A549 (cell line): Measurements from ENCODE around the gene CCR1. TPM values are rescaled to one million over a fixed set of nuclear protein-coding genes. Genes with fewer than 3 reads are reported as not detected.

ENCODE experiments used
- ATAC-seq, 2 experiments: fragments of 200-7000 bp in 1 of 2; fragments of >200 bp in 1 of 2; cut with Nextera tagmentation in 1 of 2; cut with Tn5 transposase in 1 of 2; 3 replicates each; pipeline versions ENCODE4 v1.8.0 to v1.9.1; 2018 to 2020; ENCODE audit warnings: mild to moderate bottlenecking in 1 of 2, moderate library complexity in 1 of 2
- CTCF ChIA-PET: fragments of 300-600 bp; sonication (Branson Sonifier 250); formaldehyde crosslinking; extraction: SDS; loops from one replicate; lab custom pipeline; 2021; ENCODE audit warnings: antibody characterized with exemption, inconsistent platforms; lab: Yijun Ruan, JAX
- POLR2A ChIA-PET: fragments of 350-600 bp; formaldehyde crosslinking; extraction: SDS; loops from one replicate; lab custom pipeline; 2021; ENCODE audit warnings: antibody characterized with exemption, inconsistent platforms; lab: Yijun Ruan, JAX
- DNase-seq, 2 experiments: peaks; one replicate each; pipeline versions ENCODE4 v3.0.0 to v3.0.0-alpha.2; 2011 to 2016; ENCODE audit warnings: low read depth in 1 of 2, low spot score in 1 of 2
- FAIRE-seq: peaks from 2 replicates; lab custom pipeline; 2011; peaks lifted over from hg19 to GRCh38; lab: Jason Lieb, UNC
- H3K27ac ChIP-seq, 2 experiments: fragments of >200 bp; sonication (Bioruptor Twin); formaldehyde crosslinking; 3 replicates each; pipeline ENCODE4 v1.5.1; 2016 to 2017
- H3K4me1 ChIP-seq: fragments of >200 bp; sonication (Bioruptor Twin); formaldehyde crosslinking; 3 replicates; pipeline ENCODE4 v1.6.1; 2016
- H3K4me2 ChIP-seq: fragments of >200 bp; sonication (Bioruptor Twin); formaldehyde crosslinking; 3 replicates; pipeline ENCODE4 v1.6.1; 2016
- H3K4me3 ChIP-seq: fragments of >200 bp; sonication (Bioruptor Twin); formaldehyde crosslinking; 3 replicates; pipeline ENCODE4 v1.5.1; 2016
- H3K9me3 ChIP-seq: fragments of >200 bp; sonication (Bioruptor Twin); formaldehyde crosslinking; 3 replicates; pipeline ENCODE4 v1.6.1; 2016
- BHLHE40 ChIP-seq: IDR thresholded peaks from 2 replicates; pipeline ENCODE4 v1.6.1; 2012; ENCODE audit warnings: low read depth, low read length, inconsistent platforms
- CEBPB ChIP-seq, 2 experiments: fragments of >200 bp in 1 of 2; sonication (Bioruptor Twin) in 1 of 2; formaldehyde crosslinking in 1 of 2; IDR thresholded peaks; 2 replicates each; pipeline ENCODE4 v1.6.1; 2012 to 2016
- EP300 ChIP-seq, 2 experiments: fragments of >200 bp; sonication (Bioruptor Twin); formaldehyde crosslinking; IDR thresholded peaks; 2 replicates in 1 of 2; 3 replicates in 1 of 2; pipeline ENCODE4 v1.6.1; 2016 to 2017
- HDAC2 ChIP-seq: fragments of 200-600 bp; sonication (generic); IDR thresholded peaks from 2 replicates; pipeline ENCODE4 v1.6.1; 2016
- JUN ChIP-seq, 2 experiments: fragments of >200 bp; sonication (Bioruptor Twin); formaldehyde crosslinking; IDR thresholded peaks; 2 replicates in 1 of 2; 3 replicates in 1 of 2; pipeline ENCODE4 v1.6.1; 2016 to 2017
- KDM5A ChIP-seq: fragments of 200-600 bp; sonication (generic); IDR thresholded peaks from 2 replicates; pipeline ENCODE4 v1.6.1; 2016; ENCODE audit warnings: antibody characterized with exemption, mild to moderate bottlenecking
- MYC ChIP-seq: IDR thresholded peaks from 2 replicates; pipeline ENCODE4 v1.6.1; 2012; ENCODE audit warnings: mild to moderate bottlenecking, inconsistent platforms, low read length, improper control_type of control experiment, borderline replicate concordance
- NFE2L2 ChIP-seq: fragments of 150-350 bp; conservative IDR thresholded peaks from 2 replicates; pipeline ENCODE4 v1.6.1; 2014; ENCODE audit warnings: low read length
- NPAS2 ChIP-seq: fragments of 250-450 bp; sonication (Bioruptor Pico); IDR thresholded peaks from 2 replicates; pipeline ENCODE4 v1.8.0; 2022; ENCODE audit warnings: mild to moderate bottlenecking, moderate library complexity, borderline replicate concordance
- RAD21 ChIP-seq, 2 experiments: fragments of >200 bp in 1 of 2; sonication (Bioruptor Twin) in 1 of 2; formaldehyde crosslinking in 1 of 2; IDR thresholded peaks in 1 of 2; conservative IDR thresholded peaks in 1 of 2; 2 replicates in 1 of 2; 3 replicates in 1 of 2; pipeline ENCODE4 v1.6.1; 2012 to 2018; ENCODE audit warnings: inconsistent platforms in 1 of 2
- RCOR1 ChIP-seq: fragments of 150-350 bp; IDR thresholded peaks from 2 replicates; pipeline ENCODE4 v1.6.1; 2014; ENCODE audit warnings: antibody characterized with exemption, low read length, low read depth
- REST ChIP-seq: fragments of 200-600 bp; sonication (generic); IDR thresholded peaks from 2 replicates; pipeline ENCODE4 v1.6.1; 2016; ENCODE audit warnings: antibody characterized with exemption, mild to moderate bottlenecking, moderate library complexity
- SMC3 ChIP-seq: fragments of >200 bp; sonication (Bioruptor Twin); formaldehyde crosslinking; IDR thresholded peaks from 3 replicates; pipeline ENCODE4 v1.6.1; 2018; ENCODE audit warnings: inconsistent platforms
- TFCP2L1 ChIP-seq: fragments of 250-450 bp; sonication (Bioruptor Pico); IDR thresholded peaks from 2 replicates; pipeline ENCODE4 v1.5.0; 2021; ENCODE audit warnings: mild to moderate bottlenecking
- TP53 ChIP-seq: fragments of 250-450 bp; sonication (Bioruptor Pico); IDR thresholded peaks from 2 replicates; pipeline ENCODE4 v1.5.0; 2021; ENCODE audit warnings: mild to moderate bottlenecking, moderate library complexity
- ZFP36 ChIP-seq: fragments of 450-650 bp; IDR thresholded peaks from 2 replicates; pipeline ENCODE4 v1.6.1; 2014; ENCODE audit warnings: borderline replicate concordance; ENCODE audit not compliant: partially characterized antibody
- WGBS: methylation state at CpG from one replicate; pipeline ENCODE4 v1.1.6; 2017; ENCODE audit errors: missing lambda C conversion rate; 5-methylcytosine and 5-hydroxymethylcytosine counted together
- polyA plus RNA-seq, 4 experiments: library from polyadenylated mRNA; depleted of rRNA in 3 of 4; stranded (reverse); fragments of >200 nt; fragmentation: RNase III in 1 of 4; extraction: RNeasy Plus Mini Kit Qiagen cat#74134 plus additional on column Dnase treatment in 1 of 4; gene quantifications; 2 replicates in 3 of 4; 3 replicates in 1 of 4; pipeline ENCODE4 v1.2.3, GENCODE V29; 2011 to 2017

The CCR1 gene
- polyA plus RNA-seq, 2 of the 4 experiments (the other 2 are of a cell fraction) = 0.03 TPM; not detected in 1

- no peak for FAIRE-seq
- ChIA-PET CTCF (no interaction called here), POLR2A (no interaction called here)
- Histone ChIP-seq H3K9me3 (no peaks in the 10 kb centered on the region), H3K27ac (no peak overlapping the region), H3K4me3 (no peak overlapping the region), H3K4me2 (no peak overlapping the region), H3K4me1 (no peaks in the 10 kb centered on the region)
- no peak for TF ChIP-seq EP300 (IDR thresholded peaks at IDR 0.05)
- no peak for TF ChIP-seq ZFP36
- no peak for TF ChIP-seq RAD21 (conservative IDR thresholded peaks at IDR 0.05 in 1 of 2, IDR thresholded peaks at IDR 0.05 in 1 of 2)
- TF ChIP-seq BHLHE40 = no peak
- no peak for TF ChIP-seq JUN (IDR thresholded peaks at IDR 0.05)
- no peak for DNase-seq
- ATAC-seq = no peak
- 10% methylated on average over 3 of the region's 3 CpGs for WGBS
Observed at GRCh38 chr3:46239301-46239938, 31.3 kb upstream of the CCR1 start.

- POLR2A ChIA-PET = no interaction called here
- 15% methylated on average over 4 of the region's 4 CpGs for WGBS
- DNase-seq (no peak), ATAC-seq (no peak), FAIRE-seq (no peak)
- Histone ChIP-seq H3K4me2 (no peak overlapping the region), H3K4me3 (no peak overlapping the region), H3K27ac (no peak overlapping the region), H3K4me1 (no peaks in the 10 kb centered on the region), H3K9me3 (no peaks in the 10 kb centered on the region)
- CTCF ChIA-PET = no interaction called here
- TF ChIP-seq SMC3 (no peak), TP53 (CRISPR knock-in tag) (no peak), NFE2L2 (no peak), CEBPB (IDR thresholded peaks at IDR 0.05) (no peak), REST (no peak)
Observed at GRCh38 chr3:46238386-46238785, 30.3 kb upstream of the CCR1 start.

GRCh38 chr3:46236294-46237054, 28.4 kb upstream of the CCR1 start:
- no peak for FAIRE-seq
- ATAC-seq = no peak
- DNase-seq = no peak
- ChIA-PET POLR2A (no interaction called here), CTCF (no interaction called here)
- WGBS = 21% methylated on average over 5 of the region's 5 CpGs
- Histone ChIP-seq H3K27ac (no peak overlapping the region), H3K4me3 (no peak overlapping the region), H3K9me3 (no peaks in the 10 kb centered on the region), H3K4me1 (no peaks in the 10 kb centered on the region)
- TF ChIP-seq MYC (no peak), KDM5A (no peak), NFE2L2 (no peak), NPAS2 (CRISPR knock-in tag) (no peak)
- TF ChIP-seq, all 56 proteins: peak for 0
- no peak overlapping the region for H3K4me2 ChIP-seq

- Histone ChIP-seq H3K4me2 (no peak overlapping the region), H3K9me3 (no peaks in the 10 kb centered on the region), H3K27ac (no peak overlapping the region), H3K4me1 (no peaks in the 10 kb centered on the region), H3K4me3 (no peak overlapping the region)
- no peak for ATAC-seq
- FAIRE-seq = no peak
- ChIA-PET CTCF (interaction anchor here (0.6 kb wide), 1 partner anchor 886 kb away, joined by 4 read pairs; no protein-coding TSS in a partner anchor), POLR2A (no interaction called here)
- whole genome bisulfite sequencing = 0% methylated on average over 2 of the region's 2 CpGs
- no peak for DNase-seq
- TF ChIP-seq TFCP2L1 (CRISPR knock-in tag) (no peak), NFE2L2 (no peak), HDAC2 (no peak), RCOR1 (no peak)
Observed at GRCh38 chr3:46235425-46235824, 27.3 kb upstream of the CCR1 start.
